GM12873 (cell line): ENCODE data around the gene PAX8.

Experiments used
- TF ChIP-seq, protein P1 (sequence below): IDR thresholded peaks from 2 replicates; pipeline ENCODE4 v1.5.1; 2012; ENCODE audit warnings: low read depth, mild to moderate bottlenecking, moderate library complexity, low read length, control low read depth; ENCODE audit not compliant: insufficient read depth; ENCODE audit errors: missing control alignments

Gene PAX8

DNA sequence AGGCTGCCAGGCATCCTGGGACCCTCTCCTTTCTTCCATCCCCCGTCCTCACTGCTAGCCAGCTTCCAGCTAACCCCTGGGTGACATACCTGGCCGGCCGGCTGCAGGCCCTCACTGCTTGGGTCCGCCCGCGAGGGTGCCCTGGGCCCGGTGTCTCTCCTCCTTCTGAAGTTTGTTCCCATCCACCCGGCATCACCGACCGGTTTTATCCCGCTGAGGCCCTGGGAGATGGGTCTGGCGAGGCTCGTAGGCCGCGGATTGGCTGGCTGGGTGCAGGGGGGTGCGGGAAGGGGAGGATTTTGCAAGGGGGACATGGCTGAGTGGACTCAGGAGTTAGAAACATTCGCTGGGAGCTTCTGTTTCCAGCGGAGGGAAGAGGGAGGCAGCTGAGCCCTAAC is at the start of gene PAX8:
TSS of gene PAX8 (minus strand) at position 180 of the 398 bp plus-strand sequence. CDS start 527 bp downstream, outside the sequence.
- TF ChIP-seq, protein P1, sequence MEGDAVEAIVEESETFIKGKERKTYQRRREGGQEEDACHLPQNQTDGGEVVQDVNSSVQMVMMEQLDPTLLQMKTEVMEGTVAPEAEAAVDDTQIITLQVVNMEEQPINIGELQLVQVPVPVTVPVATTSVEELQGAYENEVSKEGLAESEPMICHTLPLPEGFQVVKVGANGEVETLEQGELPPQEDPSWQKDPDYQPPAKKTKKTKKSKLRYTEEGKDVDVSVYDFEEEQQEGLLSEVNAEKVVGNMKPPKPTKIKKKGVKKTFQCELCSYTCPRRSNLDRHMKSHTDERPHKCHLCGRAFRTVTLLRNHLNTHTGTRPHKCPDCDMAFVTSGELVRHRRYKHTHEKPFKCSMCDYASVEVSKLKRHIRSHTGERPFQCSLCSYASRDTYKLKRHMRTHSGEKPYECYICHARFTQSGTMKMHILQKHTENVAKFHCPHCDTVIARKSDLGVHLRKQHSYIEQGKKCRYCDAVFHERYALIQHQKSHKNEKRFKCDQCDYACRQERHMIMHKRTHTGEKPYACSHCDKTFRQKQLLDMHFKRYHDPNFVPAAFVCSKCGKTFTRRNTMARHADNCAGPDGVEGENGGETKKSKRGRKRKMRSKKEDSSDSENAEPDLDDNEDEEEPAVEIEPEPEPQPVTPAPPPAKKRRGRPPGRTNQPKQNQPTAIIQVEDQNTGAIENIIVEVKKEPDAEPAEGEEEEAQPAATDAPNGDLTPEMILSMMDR: no peak

DNA sequence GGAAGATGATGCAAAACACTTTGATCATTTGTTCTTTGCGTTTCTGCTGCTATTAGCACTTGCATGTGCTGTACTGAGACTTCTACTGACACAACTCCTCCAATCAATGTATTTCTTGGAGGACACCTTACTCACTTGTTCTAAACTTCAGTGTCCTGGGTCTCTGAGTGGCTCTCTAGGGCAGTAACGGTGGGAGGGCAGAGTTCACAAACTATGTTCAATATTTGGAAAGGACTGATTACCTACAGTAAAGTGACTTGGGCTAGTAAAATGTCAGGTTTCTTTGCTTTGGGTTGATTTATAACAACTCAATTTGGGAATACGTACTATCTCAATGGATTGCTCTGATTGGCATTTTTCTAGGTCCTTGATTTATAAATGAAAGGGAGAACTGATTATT is 49.3 kb upstream of the PAX8 start:
- TF ChIP-seq, protein P1: no peak

DNA sequence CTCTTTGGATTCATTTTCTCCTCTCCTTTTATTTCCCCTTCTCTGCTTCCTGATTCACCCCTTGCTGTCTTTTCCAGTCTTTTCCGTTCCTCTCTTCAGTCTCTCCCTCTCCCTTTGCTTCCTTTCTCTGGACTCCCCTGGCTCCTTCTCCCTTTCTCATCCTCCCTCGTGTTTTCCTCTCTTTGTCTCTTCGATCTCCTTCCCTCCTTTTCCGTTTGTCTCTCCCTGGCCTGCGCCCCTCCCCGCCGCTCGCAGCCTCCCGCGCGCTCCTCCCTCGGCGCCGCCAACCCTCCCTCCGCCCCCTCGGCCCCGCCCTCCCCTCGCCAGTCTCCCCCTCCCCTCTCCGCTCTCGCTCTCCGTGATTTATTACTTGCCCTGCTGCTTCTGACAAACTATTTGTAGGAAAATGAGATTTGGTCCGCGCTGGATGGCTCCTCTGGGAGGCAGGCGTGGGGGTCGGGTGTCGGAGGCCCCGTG is 46.0 kb upstream of the PAX8 start:
- TF ChIP-seq, protein P1: no peak

DNA sequence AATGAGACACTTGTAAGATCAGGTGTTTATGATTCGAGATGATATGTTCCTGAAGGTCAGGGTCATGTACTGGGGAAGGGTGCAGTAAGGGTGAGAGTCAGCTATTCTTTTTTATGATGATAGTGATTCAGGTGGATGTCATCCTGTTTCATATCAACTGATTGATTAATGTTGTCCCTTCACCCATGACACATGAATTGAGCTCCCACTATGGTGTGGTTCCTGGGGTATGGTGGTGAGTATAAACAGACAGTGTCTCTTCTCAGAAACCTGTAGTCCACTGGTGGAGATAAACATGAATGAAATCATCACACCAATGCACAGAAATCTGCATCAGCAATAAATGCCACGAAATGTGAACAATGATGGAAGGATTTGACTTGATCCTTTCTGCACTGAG is 37.4 kb upstream of the PAX8 start:
- TF ChIP-seq, protein P1: no peak

DNA sequence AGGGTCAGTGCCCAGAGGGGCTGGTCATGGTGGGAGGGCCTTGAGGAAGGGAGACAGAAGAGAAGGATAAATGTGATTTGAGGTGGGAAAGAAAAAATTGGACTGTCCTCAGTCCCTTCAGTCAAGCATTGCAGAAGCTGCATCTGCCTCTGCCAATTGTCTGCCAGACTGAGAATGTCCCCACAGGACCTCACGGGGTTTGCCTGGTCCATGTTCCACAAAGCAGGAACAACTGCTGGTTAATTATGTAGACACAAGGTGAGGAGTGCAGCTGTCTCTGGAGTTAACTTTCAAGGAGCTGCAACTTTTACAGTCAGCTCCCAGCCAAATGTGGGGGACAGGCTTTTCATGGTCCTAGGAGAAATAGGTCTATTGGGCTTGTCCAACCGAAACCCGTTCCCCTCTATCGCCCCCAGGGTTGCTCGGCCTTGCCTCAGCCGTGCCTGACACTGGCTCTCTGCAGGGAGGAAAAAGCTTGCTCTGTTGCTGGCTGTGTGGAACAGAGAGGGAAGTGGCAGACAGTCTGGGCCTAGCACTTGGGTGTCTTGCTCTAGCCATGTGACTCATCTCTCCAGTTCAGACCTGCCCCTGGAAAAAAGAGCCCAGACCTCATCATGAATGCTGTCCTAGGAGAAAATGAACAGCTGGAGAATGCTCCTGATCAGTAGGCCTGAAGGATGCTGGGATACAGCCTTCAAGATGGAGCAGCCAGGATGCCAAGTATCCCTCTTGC is 31.1 kb upstream of the PAX8 start:
- TF ChIP-seq, protein P1: no peak

DNA sequence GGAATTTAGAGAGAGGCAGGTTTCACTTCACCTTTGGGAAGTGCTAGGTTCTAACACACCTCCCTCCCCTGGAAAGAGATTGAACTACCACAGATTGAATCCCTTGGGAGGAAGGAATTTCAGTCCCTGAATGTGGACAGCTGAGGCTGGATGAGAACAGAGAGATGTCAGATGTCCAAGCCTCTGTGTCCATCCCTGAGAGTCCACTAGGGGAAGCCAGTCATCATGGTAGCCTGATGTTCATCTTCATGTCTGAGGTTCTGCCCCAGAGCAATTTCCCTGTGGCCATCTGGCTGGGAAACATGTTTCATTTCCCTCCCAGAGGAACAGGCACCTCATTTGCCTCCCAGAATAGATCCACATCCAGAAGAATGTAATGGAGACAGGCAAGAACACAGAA is 30.1 kb upstream of the PAX8 start:
- TF ChIP-seq, protein P1: peak; percentile 3

DNA sequence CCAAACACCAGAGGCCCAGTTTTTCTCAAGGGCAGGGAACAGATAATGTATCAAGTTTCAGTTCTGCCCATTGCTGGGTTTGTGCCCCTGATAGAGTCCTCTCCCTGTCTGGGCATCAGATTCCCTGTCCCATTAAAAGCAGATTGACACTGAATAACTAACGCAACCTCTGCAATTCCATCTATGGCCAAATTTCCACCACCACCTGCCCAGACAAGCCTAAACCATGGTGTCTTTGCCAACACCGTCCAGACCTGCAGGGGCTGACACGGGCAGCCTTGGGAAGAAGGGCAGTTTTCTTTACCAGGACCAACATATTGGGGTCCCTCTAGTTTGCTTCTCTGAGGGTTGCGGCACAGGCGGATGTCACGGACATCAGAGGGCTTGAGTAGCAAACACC is 26.4 kb upstream of the PAX8 start:
- TF ChIP-seq, protein P1: no peak
